ENCODE results near the gene CNTNAP2.

DNA sequence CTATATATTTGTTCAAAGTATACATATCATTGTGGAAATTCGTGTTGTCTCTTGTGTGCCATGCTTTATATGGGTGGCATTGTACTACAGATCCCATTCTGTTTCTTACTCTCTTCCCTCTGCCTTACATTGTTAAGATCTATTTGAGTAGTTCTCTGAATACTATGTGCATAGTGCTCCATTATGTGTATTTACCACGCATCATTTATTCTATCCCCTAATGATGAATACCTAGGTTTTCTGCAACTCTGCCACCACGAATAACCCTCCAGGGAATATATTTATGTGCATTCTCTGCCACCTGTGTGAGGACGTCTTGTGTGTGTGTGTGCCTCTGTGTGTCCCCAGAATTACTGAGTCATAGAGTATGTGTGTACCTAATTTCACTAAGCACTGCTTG is 2042.7 kb downstream of the CNTNAP2 start:
- TF ChIP-seq ZNF274 (IDR thresholded peaks at IDR 0.05; ENCODE audit: borderline replicate concordance, extremely low read depth, low read length) (no peak), EP300 (IDR thresholded peaks at IDR 0.05; ENCODE audit: borderline replicate concordance in 1 of 2, low read depth in 2 of 2, low read length in 2 of 2) (no peak), EZH2 (IDR thresholded peaks at IDR 0.05; ENCODE audit: low read depth, low read length, severe bottlenecking) (no peak), PHF8 (conservative IDR thresholded peaks at IDR 0.05; ENCODE audit: low read depth, low read length) (no peak), CBX8 (IDR thresholded peaks at IDR 0.05; ENCODE audit: borderline replicate concordance, low read depth, low read length) (no peak), GTF2F1 (IDR thresholded peaks at IDR 0.05; ENCODE audit: borderline replicate concordance, low read depth, low read length) (no peak), KDM1A (IDR thresholded peaks at IDR 0.05; ENCODE audit: borderline replicate concordance, low read length) (no peak), SP2 (IDR thresholded peaks at IDR 0.05; ENCODE audit: low read length) (no peak), TAF1 (IDR thresholded peaks at IDR 0.05; ENCODE audit: low read depth, low read length) (no peak), RBBP5 (IDR thresholded peaks at IDR 0.05; ENCODE audit: borderline replicate concordance, low read depth, low read length) (no peak)
- TF ChIP-seq, protein P1, sequence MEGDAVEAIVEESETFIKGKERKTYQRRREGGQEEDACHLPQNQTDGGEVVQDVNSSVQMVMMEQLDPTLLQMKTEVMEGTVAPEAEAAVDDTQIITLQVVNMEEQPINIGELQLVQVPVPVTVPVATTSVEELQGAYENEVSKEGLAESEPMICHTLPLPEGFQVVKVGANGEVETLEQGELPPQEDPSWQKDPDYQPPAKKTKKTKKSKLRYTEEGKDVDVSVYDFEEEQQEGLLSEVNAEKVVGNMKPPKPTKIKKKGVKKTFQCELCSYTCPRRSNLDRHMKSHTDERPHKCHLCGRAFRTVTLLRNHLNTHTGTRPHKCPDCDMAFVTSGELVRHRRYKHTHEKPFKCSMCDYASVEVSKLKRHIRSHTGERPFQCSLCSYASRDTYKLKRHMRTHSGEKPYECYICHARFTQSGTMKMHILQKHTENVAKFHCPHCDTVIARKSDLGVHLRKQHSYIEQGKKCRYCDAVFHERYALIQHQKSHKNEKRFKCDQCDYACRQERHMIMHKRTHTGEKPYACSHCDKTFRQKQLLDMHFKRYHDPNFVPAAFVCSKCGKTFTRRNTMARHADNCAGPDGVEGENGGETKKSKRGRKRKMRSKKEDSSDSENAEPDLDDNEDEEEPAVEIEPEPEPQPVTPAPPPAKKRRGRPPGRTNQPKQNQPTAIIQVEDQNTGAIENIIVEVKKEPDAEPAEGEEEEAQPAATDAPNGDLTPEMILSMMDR (IDR thresholded peaks at IDR 0.05; ENCODE audit: control extremely low read depth in 1 of 3, insufficient read depth in 1 of 3, low read depth in 1 of 3, low read length in 3 of 3), result no peak
- TF ChIP-seq, protein P2, sequence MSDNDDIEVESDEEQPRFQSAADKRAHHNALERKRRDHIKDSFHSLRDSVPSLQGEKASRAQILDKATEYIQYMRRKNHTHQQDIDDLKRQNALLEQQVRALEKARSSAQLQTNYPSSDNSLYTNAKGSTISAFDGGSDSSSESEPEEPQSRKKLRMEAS (IDR thresholded peaks at IDR 0.05), result no peak
